GM21786 (cell line): ENCODE measurements around the gene NUMBL.

Experiments
- ATAC-seq: cut with Tn5 transposase; IDR thresholded peaks from one replicate; pipeline ENCODE4 v1.9.1; 2021; ENCODE audit not compliant: unreplicated experiment

The NUMBL gene

GRCh38 chr19:40716482-40717324, 26.3 kb upstream of the NUMBL start, which contains the start of the genes COQ8B and ITPKC:
COQ8B (minus strand) TSS chr19:40716886; CDS start chr19:40714632, 2,254 bp downstream.
ITPKC (plus strand) TSS chr19:40717112; CDS start chr19:40717136, 24 bp downstream.
- ATAC-seq, result peak; percentile 71

GRCh38 chr19:40716031-40716481, 25.6 kb upstream of the NUMBL start:
- ATAC-seq, result no peak

- ATAC-seq, result peak; percentile 49
Measured at GRCh38 chr19:40714441-40715299, 24.2 kb upstream of the NUMBL start.

GRCh38 chr19:40713939-40714338, 23.5 kb upstream of the NUMBL start:
- ATAC-seq, result no peak

- no peak for ATAC-seq
Measured at GRCh38 chr19:40709817-40710216, 19.4 kb upstream of the NUMBL start.

- ATAC-seq, result no peak
Measured at GRCh38 chr19:40707615-40708014, 17.2 kb upstream of the NUMBL start.

- ATAC-seq, result no peak
Measured at GRCh38 chr19:40705950-40706619, 15.6 kb upstream of the NUMBL start.

- ATAC-seq, result no peak
Measured at GRCh38 chr19:40705362-40705651, 14.9 kb upstream of the NUMBL start.

- ATAC-seq, result no peak
Measured at GRCh38 chr19:40704491-40705361, 14.3 kb upstream of the NUMBL start.

GRCh38 chr19:40703029-40703755, 12.7 kb upstream of the NUMBL start:
- ATAC-seq, result no peak

- no peak for ATAC-seq
Measured at GRCh38 chr19:40702337-40703012, 12.0 kb upstream of the NUMBL start.

- ATAC-seq, result no peak
Measured at GRCh38 chr19:40701758-40702157, 11.3 kb upstream of the NUMBL start.

- no peak for ATAC-seq
Measured at GRCh38 chr19:40700083-40700482, 9.6 kb upstream of the NUMBL start.

GRCh38 chr19:40697007-40697406, 6.6 kb upstream of the NUMBL start:
- no peak for ATAC-seq

- no peak for ATAC-seq
Measured at GRCh38 chr19:40695881-40696280, 5.4 kb upstream of the NUMBL start.

- ATAC-seq, result no peak
Measured at GRCh38 chr19:40693896-40694295, 3.4 kb upstream of the NUMBL start.

GRCh38 chr19:40693150-40693788, 2.8 kb upstream of the NUMBL start:
- no peak for ATAC-seq

GRCh38 chr19:40692212-40692551, 1.7 kb upstream of the NUMBL start:
- no peak for ATAC-seq
